Testis (tissue), 2 donors: ENCODE data around the gene F8.

Experiments
- POLR2A ChIP-seq: fragments of 450-650 bp; IDR thresholded peaks from one replicate; pipeline ENCODE4 v1.6.1; 2017; ENCODE audit warnings: antibody characterized with exemption, mild to moderate bottlenecking, moderate library complexity
- TF ChIP-seq, protein P1 (sequence below), 3 experiments: fragments of 450-650 bp in 2 of 3; fragments of 200-600 bp in 1 of 3; sonication (generic) in 1 of 3; IDR thresholded peaks; one replicate each; pipeline ENCODE4 v1.5.1; 2016 to 2019; ENCODE audit warnings: antibody characterized with exemption in 3 of 3, mild to moderate bottlenecking in 2 of 3, moderate library complexity in 1 of 3

DNA sequence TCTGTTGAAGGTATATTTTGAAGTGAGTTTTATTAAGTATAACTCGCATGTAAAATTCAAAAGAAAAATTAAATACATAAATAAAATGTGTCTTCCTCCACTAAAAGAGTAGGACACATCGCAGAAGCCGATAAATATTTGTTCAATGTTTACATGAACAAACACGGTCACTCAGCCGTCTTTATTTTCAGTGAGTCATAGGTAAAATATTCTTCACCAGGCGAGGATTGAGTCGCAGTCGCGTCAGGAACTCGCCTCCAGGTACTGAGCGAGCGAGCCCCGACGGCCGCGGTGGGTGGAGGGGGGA lies 3.9 kb upstream of the F8 start:
- TF ChIP-seq, protein P1, sequence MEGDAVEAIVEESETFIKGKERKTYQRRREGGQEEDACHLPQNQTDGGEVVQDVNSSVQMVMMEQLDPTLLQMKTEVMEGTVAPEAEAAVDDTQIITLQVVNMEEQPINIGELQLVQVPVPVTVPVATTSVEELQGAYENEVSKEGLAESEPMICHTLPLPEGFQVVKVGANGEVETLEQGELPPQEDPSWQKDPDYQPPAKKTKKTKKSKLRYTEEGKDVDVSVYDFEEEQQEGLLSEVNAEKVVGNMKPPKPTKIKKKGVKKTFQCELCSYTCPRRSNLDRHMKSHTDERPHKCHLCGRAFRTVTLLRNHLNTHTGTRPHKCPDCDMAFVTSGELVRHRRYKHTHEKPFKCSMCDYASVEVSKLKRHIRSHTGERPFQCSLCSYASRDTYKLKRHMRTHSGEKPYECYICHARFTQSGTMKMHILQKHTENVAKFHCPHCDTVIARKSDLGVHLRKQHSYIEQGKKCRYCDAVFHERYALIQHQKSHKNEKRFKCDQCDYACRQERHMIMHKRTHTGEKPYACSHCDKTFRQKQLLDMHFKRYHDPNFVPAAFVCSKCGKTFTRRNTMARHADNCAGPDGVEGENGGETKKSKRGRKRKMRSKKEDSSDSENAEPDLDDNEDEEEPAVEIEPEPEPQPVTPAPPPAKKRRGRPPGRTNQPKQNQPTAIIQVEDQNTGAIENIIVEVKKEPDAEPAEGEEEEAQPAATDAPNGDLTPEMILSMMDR (IDR thresholded peaks at IDR 0.05), result no peak
- no peak for TF ChIP-seq POLR2A
